DND-41 (cell line): ENCODE data around the gene PLAC8.

Experiments
- ATAC-seq: fragments of 200-7000 bp; cut with Tn5 transposase; 3 replicates; pipeline ENCODE4 v1.9.1; 2021; ENCODE audit warnings: low read depth; ENCODE audit not compliant: insufficient read depth
- DNase-seq: peaks from one replicate; pipeline ENCODE4 v3.0.0-alpha.2; 2020
- H2AFZ ChIP-seq: 2 replicates; pipeline ENCODE4 v1.6.0; 2012; ENCODE audit warnings: low read depth, low read length
- H3K27ac ChIP-seq: 2 replicates; pipeline ENCODE4 v1.5.1; 2012; ENCODE audit warnings: low read length, inconsistent platforms
- H3K27me3 ChIP-seq: fragments of 200-600 bp; sonication (generic); 2 replicates; pipeline ENCODE4 v1.6.0; 2012; ENCODE audit warnings: low read length, mild to moderate bottlenecking, inconsistent platforms; ENCODE audit not compliant: insufficient read depth, poor library complexity
- H3K36me3 ChIP-seq: 2 replicates; pipeline ENCODE4 v1.5.1; 2012; ENCODE audit warnings: low read length, inconsistent platforms; ENCODE audit not compliant: insufficient read depth
- H3K4me1 ChIP-seq: 2 replicates; pipeline ENCODE4 v1.5.1; 2012; ENCODE audit warnings: mild to moderate bottlenecking, low read length; ENCODE audit not compliant: insufficient read depth
- H3K4me2 ChIP-seq: 2 replicates; pipeline ENCODE4 v1.6.0; 2012; ENCODE audit warnings: mild to moderate bottlenecking, moderate library complexity, low read length, inconsistent platforms; ENCODE audit not compliant: insufficient read depth
- H3K4me3 ChIP-seq, 2 experiments: fragments of 200-600 bp in 1 of 2; shearing (Covaris generic) in 1 of 2; 2 replicates each; pipeline ENCODE4 v1.5.1; 2012 to 2016; ENCODE audit warnings: inconsistent platforms in 2 of 2, low read length in 2 of 2, mild to moderate bottlenecking in 2 of 2, low read depth in 1 of 2, moderate library complexity in 1 of 2
- H3K79me2 ChIP-seq: 2 replicates; pipeline ENCODE4 v1.6.0; 2012; ENCODE audit warnings: low read length, inconsistent platforms; ENCODE audit not compliant: insufficient read depth
- H3K9ac ChIP-seq: 2 replicates; pipeline ENCODE4 v1.6.0; 2012; ENCODE audit warnings: low read depth, mild to moderate bottlenecking, inconsistent platforms, low read length, moderate library complexity
- H3K9me3 ChIP-seq: 2 replicates; pipeline ENCODE4 v1.5.1; 2012; ENCODE audit warnings: low read length, moderate library complexity, mild to moderate bottlenecking, inconsistent platforms; ENCODE audit not compliant: insufficient read depth, severe bottlenecking
- H4K20me1 ChIP-seq: 2 replicates; pipeline ENCODE4 v1.6.0; 2012; ENCODE audit warnings: low read length; ENCODE audit not compliant: insufficient read depth
- EZH2 ChIP-seq: IDR thresholded peaks from 3 replicates; pipeline ENCODE4 v1.6.1; 2012; ENCODE audit warnings: borderline replicate concordance, low read depth, mild to moderate bottlenecking, moderate library complexity, low read length, inconsistent platforms; ENCODE audit not compliant: severe bottlenecking
- TF ChIP-seq, protein P1 (sequence below): IDR thresholded peaks from 2 replicates; pipeline ENCODE4 v1.5.1; 2012; ENCODE audit warnings: borderline replicate concordance, low read length, moderate library complexity, mild to moderate bottlenecking; ENCODE audit not compliant: poor library complexity, severe bottlenecking; ENCODE audit errors: extremely low read depth

The PLAC8 gene

DNA sequence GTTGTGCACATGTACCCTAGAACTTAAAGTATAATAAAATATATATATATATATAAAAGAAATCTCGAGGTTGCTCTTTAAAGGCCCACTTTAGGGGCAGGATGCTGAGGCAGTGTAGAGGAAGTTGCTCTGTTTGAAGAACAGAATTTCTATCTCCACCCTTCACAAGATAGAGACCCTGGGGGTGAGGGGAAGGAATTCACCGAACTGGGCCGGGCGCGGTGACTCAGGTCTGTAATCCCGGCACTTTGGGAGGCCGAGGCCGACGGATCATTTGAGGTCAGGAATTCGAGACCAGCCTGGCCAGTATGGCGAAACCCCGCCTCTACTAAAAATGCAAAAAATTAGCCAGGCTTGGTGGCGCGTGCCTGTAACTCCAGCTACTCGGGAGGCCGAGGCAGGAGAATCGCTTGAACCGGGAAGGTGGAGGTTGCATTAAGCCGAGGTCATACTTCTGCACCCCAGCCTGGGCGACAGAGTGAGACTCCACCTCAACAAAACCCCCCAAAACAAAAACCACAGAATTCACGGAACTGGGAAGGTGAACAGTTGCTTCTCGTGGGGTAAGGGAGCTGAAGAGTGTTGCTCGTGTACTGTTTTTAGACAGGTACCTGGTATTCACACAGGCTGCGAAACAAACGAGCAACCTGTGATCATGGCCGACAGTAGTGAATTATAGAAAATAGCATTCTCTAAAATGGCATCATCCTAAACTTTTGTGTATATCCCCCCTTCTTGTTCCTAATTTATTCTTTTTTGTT, 6.2 kb downstream of the PLAC8 start:
- ATAC-seq: no peak
- peaks cover 40% of the 10 kb centered on the region for H3K4me1 ChIP-seq
- no peaks in the 10 kb centered on the region for H3K27me3 ChIP-seq
- H3K79me2 ChIP-seq: peaks cover 23% of the 10 kb centered on the region
- no peaks in the 10 kb centered on the region for H3K9me3 ChIP-seq
- no peak for DNase-seq
- H4K20me1 ChIP-seq: no peaks in the 10 kb centered on the region
- no peak overlapping the region for H3K4me3 ChIP-seq
- no peak overlapping the region for H2AFZ ChIP-seq
- H3K9ac ChIP-seq: no peak overlapping the region
- H3K36me3 ChIP-seq: peaks cover 22% of the 10 kb centered on the region
- TF ChIP-seq EZH2: no peak
- no peak overlapping the region for H3K4me2 ChIP-seq
- no peak overlapping the region for H3K27ac ChIP-seq

DNA sequence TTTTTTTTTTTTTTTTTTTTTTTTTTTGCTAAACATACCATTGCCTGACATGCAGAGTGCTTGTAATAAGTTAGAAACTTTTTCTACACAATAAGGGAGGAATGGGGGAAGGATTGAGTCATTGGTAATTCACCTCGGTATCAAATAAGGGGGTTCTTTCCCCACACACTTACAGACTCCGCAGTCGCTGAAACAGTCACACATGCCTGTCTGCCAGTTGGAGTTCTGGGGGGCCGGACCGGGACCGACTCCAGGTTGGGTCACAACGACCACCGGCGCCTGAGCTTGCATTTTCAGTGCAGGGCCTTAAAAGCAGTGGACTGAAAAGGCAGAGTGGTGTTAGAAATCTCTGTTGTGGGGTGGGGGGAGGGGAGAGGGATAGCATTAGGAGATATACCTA, 6.9 kb downstream of the PLAC8 start:
- H3K36me3 ChIP-seq: peaks cover 24% of the 10 kb centered on the region
- TF ChIP-seq, protein P1, sequence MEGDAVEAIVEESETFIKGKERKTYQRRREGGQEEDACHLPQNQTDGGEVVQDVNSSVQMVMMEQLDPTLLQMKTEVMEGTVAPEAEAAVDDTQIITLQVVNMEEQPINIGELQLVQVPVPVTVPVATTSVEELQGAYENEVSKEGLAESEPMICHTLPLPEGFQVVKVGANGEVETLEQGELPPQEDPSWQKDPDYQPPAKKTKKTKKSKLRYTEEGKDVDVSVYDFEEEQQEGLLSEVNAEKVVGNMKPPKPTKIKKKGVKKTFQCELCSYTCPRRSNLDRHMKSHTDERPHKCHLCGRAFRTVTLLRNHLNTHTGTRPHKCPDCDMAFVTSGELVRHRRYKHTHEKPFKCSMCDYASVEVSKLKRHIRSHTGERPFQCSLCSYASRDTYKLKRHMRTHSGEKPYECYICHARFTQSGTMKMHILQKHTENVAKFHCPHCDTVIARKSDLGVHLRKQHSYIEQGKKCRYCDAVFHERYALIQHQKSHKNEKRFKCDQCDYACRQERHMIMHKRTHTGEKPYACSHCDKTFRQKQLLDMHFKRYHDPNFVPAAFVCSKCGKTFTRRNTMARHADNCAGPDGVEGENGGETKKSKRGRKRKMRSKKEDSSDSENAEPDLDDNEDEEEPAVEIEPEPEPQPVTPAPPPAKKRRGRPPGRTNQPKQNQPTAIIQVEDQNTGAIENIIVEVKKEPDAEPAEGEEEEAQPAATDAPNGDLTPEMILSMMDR: no peak
- no peak for TF ChIP-seq EZH2
- H3K27me3 ChIP-seq: no peaks in the 10 kb centered on the region
- H3K9ac ChIP-seq: no peak overlapping the region
- H3K79me2 ChIP-seq: peaks cover 23% of the 10 kb centered on the region
- no peaks in the 10 kb centered on the region for H3K9me3 ChIP-seq
- peaks cover 34% of the 10 kb centered on the region for H3K4me1 ChIP-seq
- no peak for ATAC-seq
- no peak overlapping the region for H3K4me2 ChIP-seq
- H3K27ac ChIP-seq: no peak overlapping the region
- DNase-seq: no peak
- H4K20me1 ChIP-seq: no peaks in the 10 kb centered on the region
- H3K4me3 ChIP-seq: no peak overlapping the region
- H2AFZ ChIP-seq: no peak overlapping the region

DNA sequence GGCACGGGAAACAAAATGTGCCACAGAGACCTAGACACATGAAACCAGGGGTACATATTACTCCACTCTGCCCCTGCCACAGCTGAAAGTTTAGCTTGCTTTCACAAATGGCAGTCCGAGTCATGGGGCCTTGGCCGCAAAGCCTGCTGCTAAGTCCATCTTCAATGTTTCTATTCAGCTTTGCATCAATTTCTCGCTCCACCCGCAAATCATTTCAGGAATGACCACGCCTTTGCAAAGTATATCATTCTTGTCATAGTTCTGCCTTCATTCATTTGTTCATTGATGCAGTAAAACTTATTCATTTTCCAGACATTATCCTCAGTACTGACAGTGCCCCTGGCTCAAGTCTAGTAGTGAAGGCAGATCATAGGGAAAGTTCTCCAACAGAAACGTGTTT, 9.5 kb downstream of the PLAC8 start:
- no peak for DNase-seq
- Histone ChIP-seq H3K4me3 (no peak overlapping the region), H3K27me3 (no peaks in the 10 kb centered on the region), H3K9ac (no peak overlapping the region), H2AFZ (no peak overlapping the region), H3K9me3 (no peaks in the 10 kb centered on the region), H4K20me1 (no peaks in the 10 kb centered on the region), H3K36me3 (peaks cover 37% of the 10 kb centered on the region), H3K79me2 (peaks cover 11% of the 10 kb centered on the region), H3K4me1 (peaks cover 8% of the 10 kb centered on the region), H3K4me2 (no peak overlapping the region), H3K27ac (no peak overlapping the region)
- ATAC-seq: no peak
- TF ChIP-seq EZH2: no peak
- TF ChIP-seq, protein P1: no peak

GRCh38 chr4:83096397-83096796, 18.1 kb downstream of the PLAC8 start:
- Histone ChIP-seq H3K4me2 (no peak overlapping the region), H2AFZ (no peak overlapping the region), H3K4me1 (no peaks in the 10 kb centered on the region), H3K9ac (no peak overlapping the region), H3K36me3 (peaks cover 57% of the 10 kb centered on the region), H3K27ac (no peak overlapping the region), H4K20me1 (no peaks in the 10 kb centered on the region), H3K27me3 (no peaks in the 10 kb centered on the region), H3K79me2 (no peaks in the 10 kb centered on the region), H3K9me3 (no peaks in the 10 kb centered on the region), H3K4me3 (no peak overlapping the region)
- TF ChIP-seq, protein P1: no peak
- TF ChIP-seq EZH2: no peak
- no peak for ATAC-seq
- DNase-seq: no peak
